COLO829 (cell line): ENCODE measurements around the gene CCDC13.

Experiments used
- DNase-seq: peaks from one replicate; pipeline ENCODE4 v3.0.0; 2012; ENCODE audit warnings: low spot score

The CCDC13 gene

GRCh38 chr3:42796332-42796885, 23.4 kb upstream of the CCDC13 start:
- no peak for DNase-seq

- DNase-seq = peak; percentile 88
These were observed 22.6 kb upstream of the CCDC13 start for GRCh38 chr3:42795621-42796181.

- DNase-seq = no peak
These were observed 17.7 kb upstream of the CCDC13 start for GRCh38 chr3:42790714-42791229.

GRCh38 chr3:42786631-42787030, 13.6 kb upstream of the CCDC13 start:
- no peak for DNase-seq

- no peak for DNase-seq
These were observed 13.2 kb upstream of the CCDC13 start for GRCh38 chr3:42786212-42786611.

- peak; percentile 91 for DNase-seq
These were observed 8.0 kb upstream of the CCDC13 start for GRCh38 chr3:42780892-42781700.

- DNase-seq = no peak
These were observed 7.3 kb upstream of the CCDC13 start for GRCh38 chr3:42780398-42780797.

GRCh38 chr3:42778644-42779043, 5.6 kb upstream of the CCDC13 start:
- no peak for DNase-seq

- no peak for DNase-seq
These were observed 327 bp upstream of the CCDC13 start for GRCh38 chr3:42773409-42773751.

- no peak for DNase-seq
These were observed 1.8 kb downstream of the CCDC13 start for GRCh38 chr3:42771271-42771670.

GRCh38 chr3:42769477-42770131, 3.4 kb downstream of the CCDC13 start:
- DNase-seq = no peak

GRCh38 chr3:42764561-42765295, 8.3 kb downstream of the CCDC13 start:
- DNase-seq = no peak

GRCh38 chr3:42764115-42764514, 8.9 kb downstream of the CCDC13 start:
- no peak for DNase-seq

- DNase-seq = no peak
These were observed 10.0 kb downstream of the CCDC13 start for GRCh38 chr3:42763021-42763420.

GRCh38 chr3:42762046-42762724, 10.9 kb downstream of the CCDC13 start:
- no peak for DNase-seq

- DNase-seq = no peak
These were observed 14.9 kb downstream of the CCDC13 start for GRCh38 chr3:42758126-42758525.

- no peak for DNase-seq
These were observed 16.3 kb downstream of the CCDC13 start for GRCh38 chr3:42756681-42757213.

GRCh38 chr3:42755681-42756578, 17.1 kb downstream of the CCDC13 start:
- no peak for DNase-seq

- DNase-seq = no peak
These were observed 19.3 kb downstream of the CCDC13 start for GRCh38 chr3:42753757-42754156.

- no peak for DNase-seq
These were observed 20.1 kb downstream of the CCDC13 start for GRCh38 chr3:42752961-42753360.
